Coronary artery (tissue), 2 donors: ENCODE results near the gene MTRFR.
"Not testable (repeated sequence)": the region's sequence is repeated elsewhere in the genome, so short reads cannot be mapped to it uniquely, and the experiment has no call there.

ENCODE experiments used
- DNase-seq: peaks from one replicate; pipeline ENCODE4 v3.0.0-alpha.2; 2017; ENCODE audit warnings: low spot score
- H3K27ac ChIP-seq, 2 donors: fragments of 200-600 bp; sonication (generic); one replicate each; pipeline ENCODE4 v1.5.1; 2016 to 2019
- H3K4me3 ChIP-seq: fragments of 200-600 bp; sonication (generic); 2 replicates; pipeline ENCODE4 v1.5.1; 2016; ENCODE audit warnings: mild to moderate bottlenecking, moderate library complexity
- TF ChIP-seq, protein P1 (sequence below): fragments of 200-600 bp; sonication (generic); IDR thresholded peaks from one replicate; pipeline ENCODE4 v1.5.1; 2019; ENCODE audit warnings: antibody characterized with exemption

MTRFR gene

GRCh38 chr12:123238330-123238682, 5.1 kb downstream of the MTRFR start:
- H3K4me3 ChIP-seq = no peak overlapping the region
- no peak overlapping the region for H3K27ac ChIP-seq
- no peak for DNase-seq
- TF ChIP-seq, protein P1, sequence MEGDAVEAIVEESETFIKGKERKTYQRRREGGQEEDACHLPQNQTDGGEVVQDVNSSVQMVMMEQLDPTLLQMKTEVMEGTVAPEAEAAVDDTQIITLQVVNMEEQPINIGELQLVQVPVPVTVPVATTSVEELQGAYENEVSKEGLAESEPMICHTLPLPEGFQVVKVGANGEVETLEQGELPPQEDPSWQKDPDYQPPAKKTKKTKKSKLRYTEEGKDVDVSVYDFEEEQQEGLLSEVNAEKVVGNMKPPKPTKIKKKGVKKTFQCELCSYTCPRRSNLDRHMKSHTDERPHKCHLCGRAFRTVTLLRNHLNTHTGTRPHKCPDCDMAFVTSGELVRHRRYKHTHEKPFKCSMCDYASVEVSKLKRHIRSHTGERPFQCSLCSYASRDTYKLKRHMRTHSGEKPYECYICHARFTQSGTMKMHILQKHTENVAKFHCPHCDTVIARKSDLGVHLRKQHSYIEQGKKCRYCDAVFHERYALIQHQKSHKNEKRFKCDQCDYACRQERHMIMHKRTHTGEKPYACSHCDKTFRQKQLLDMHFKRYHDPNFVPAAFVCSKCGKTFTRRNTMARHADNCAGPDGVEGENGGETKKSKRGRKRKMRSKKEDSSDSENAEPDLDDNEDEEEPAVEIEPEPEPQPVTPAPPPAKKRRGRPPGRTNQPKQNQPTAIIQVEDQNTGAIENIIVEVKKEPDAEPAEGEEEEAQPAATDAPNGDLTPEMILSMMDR = no peak

GRCh38 chr12:123238961-123239360, 5.7 kb downstream of the MTRFR start:
- H3K27ac ChIP-seq = no peak overlapping the region

GRCh38 chr12:123242116-123242904, 9.1 kb downstream of the MTRFR start:
- Histone ChIP-seq H3K27ac (peak overlapping the region in 1 of 2 donors; percentile 30), H3K4me3 (no peak overlapping the region)
- TF ChIP-seq, protein P1 = no peak
- no peak for DNase-seq

More at GRCh38 chr12:123238961-123239360, 5.7 kb downstream of the MTRFR start:
- DNase-seq = no peak
- TF ChIP-seq, protein P1 = no peak
- no peak overlapping the region for H3K4me3 ChIP-seq

DNA sequence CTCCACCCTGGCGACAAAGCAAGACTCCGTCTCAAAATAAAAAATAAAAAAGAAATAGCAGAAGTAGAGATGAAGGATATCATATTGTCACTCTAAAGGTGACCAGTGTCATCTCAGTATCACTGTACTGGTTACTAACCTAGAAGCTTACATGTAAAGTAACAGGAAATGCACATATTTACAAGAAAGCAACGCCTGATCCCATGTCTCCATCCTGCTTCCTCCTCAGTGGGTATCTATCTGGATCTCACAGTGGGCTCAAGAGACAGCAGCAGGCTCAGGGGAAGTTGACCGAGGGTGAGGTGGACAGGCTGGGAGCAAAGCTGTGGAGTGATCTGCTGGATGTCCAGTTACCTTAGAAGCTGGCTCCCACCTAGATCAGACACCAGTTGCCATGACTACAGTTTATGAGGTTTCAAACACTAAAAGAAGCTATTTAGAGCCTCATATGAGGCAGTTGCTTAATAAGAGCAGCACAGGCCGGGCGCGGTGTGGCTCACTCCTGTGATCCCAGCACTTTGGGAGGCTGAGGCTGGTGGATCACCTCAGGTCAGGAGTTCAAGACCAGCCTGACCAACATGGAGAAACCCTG, 10.5 kb downstream of the MTRFR start:
- no peak overlapping the region for H3K4me3 ChIP-seq
- TF ChIP-seq, protein P1 = no peak
- no peak for DNase-seq
- H3K27ac ChIP-seq = no peak overlapping the region

- no peak for DNase-seq
- TF ChIP-seq, protein P1 = no peak
- Histone ChIP-seq H3K27ac (no peak overlapping the region), H3K4me3 (no peak overlapping the region)
These were observed 12.4 kb downstream of the MTRFR start for GRCh38 chr12:123245678-123246077.

- DNase-seq, H3K27ac ChIP-seq: not testable (repeated sequence)
These were observed 14.9 kb downstream of the MTRFR start for GRCh38 chr12:123248129-123248528.

GRCh38 chr12:123248996-123249741, 15.9 kb downstream of the MTRFR start:
- not testable (repeated sequence) for H3K4me3 ChIP-seq, H3K27ac ChIP-seq, DNase-seq

More at GRCh38 chr12:123248129-123248528, 14.9 kb downstream of the MTRFR start:
- not testable (repeated sequence) for H3K4me3 ChIP-seq
